ENCODE measurements around the gene MYH6.

GRCh38 chr14:23377198-23377550 is 30.9 kb downstream of the MYH6 start:
- no peak for TF ChIP-seq POLR2AphosphoS5 (IDR thresholded peaks at IDR 0.05; ENCODE audit: borderline replicate concordance, low read depth, low read length)
- TF ChIP-seq EZH2 (IDR thresholded peaks at IDR 0.05) = no peak
